Germinal center (tissue), 1 donor: ENCODE results near the gene ZNF180.
"Not testable (repeated sequence)": the region's sequence is repeated elsewhere in the genome, so short reads cannot be mapped to it uniquely, and the experiment has no call there.

ENCODE experiments used
- DNase-seq: peaks from one replicate; pipeline ENCODE4 v3.0.0; 2012; ENCODE audit warnings: mixed read lengths, low spot score

ZNF180 gene

GRCh38 chr19:44499962-44500949 is at the start of gene ZNF180:
Gene ZNF180, minus strand, starts transcription at chr19:44500522. Its CDS starts 3,188 bp downstream, at chr19:44497334.
- DNase-seq, result peak; percentile 96

GRCh38 chr19:44549507-44549906 is 49.2 kb upstream of the ZNF180 start:
- no peak for DNase-seq

- no peak for DNase-seq
Measured at GRCh38 chr19:44548736-44549135, 48.4 kb upstream of the ZNF180 start.

DNA sequence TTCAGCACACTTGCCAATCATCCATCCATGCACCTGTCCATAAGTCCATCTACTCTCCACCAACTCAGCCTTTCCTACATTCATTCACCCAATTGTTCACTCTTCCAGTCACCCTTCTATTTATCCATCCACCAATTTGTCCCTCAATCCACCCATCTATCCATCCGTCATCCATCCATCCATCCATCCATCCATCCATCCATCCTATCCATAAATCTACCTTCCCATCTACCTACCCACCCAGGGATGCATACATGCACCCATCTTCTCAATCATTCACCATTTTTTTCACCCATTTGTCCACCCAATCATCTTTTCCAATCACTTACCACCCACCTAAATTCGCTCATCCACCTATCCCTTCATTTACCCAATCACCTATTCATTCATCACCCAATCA is 43.7 kb upstream of the ZNF180 start:
- DNase-seq, result no peak

GRCh38 chr19:44542671-44543070 is 42.3 kb upstream of the ZNF180 start:
- no peak for DNase-seq

DNA sequence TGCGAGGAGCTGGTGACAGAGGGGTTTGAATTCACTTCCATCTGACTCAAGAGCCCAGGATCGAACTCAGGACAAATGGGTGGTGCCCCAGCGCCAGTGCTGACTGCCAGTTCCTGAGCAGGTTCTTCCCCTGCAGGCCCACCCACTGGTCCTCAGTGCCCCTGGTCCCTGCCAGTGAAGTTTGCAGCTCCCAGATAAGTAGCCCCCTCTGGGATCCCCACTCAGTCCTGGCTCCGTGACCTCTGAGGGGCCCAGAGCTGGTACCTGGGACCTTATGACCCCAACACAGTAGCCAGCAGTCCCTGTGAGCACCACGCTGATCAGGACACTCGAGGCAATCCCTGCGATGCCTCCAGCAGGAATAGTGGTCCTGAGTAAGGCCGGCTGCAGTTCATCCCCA is 40.4 kb upstream of the ZNF180 start:
- no peak for DNase-seq

- no peak for DNase-seq
Measured at GRCh38 chr19:44539991-44540390, 39.7 kb upstream of the ZNF180 start.

DNA sequence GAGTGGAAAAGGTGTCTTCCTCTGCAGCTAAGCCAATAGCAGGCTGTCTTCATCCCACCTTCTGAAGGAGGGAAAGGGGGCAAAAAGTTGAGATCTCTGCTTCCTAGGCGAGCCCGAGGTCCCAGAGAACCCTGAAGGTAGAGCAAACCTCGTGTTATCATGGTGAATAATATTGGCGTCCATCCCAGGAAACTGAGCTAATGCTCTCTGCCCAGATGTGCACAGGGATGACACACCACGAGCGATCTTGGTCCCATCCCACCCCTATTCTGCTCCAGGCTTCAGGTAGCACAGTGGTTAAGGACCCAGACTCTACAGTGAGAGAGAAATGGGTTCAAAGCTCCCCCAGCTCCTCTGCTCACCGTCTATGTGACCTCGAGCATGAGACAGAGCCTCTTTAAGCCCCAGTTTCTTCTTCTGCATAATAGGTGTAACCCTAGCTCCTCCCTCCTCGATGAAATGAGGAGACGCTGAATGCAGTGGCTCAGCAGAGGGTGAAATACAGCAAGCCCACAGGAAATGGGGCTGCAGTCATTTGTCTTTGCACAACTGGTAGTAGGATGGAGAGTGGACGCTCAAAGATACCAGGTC is 39.0 kb upstream of the ZNF180 start:
- no peak for DNase-seq

DNA sequence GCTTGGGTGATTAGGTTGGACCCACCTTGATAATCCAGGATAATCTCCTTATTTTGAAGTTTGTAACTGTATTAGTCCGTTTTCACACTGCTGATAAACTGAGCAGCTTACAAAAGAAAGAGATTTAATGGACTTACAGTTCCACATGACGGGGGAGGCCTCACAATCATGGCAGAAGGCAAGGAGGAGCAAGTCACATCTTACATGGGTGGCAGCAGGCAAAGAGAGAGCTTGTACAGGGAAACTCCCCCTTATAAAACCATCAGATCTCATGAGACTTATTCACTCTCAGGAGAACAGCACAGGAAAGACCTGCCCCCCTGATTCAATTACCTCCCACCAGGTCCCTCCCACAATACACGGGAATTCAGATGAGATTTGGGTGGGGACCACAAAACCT is 35.0 kb upstream of the ZNF180 start:
- not testable (repeated sequence) for DNase-seq

DNA sequence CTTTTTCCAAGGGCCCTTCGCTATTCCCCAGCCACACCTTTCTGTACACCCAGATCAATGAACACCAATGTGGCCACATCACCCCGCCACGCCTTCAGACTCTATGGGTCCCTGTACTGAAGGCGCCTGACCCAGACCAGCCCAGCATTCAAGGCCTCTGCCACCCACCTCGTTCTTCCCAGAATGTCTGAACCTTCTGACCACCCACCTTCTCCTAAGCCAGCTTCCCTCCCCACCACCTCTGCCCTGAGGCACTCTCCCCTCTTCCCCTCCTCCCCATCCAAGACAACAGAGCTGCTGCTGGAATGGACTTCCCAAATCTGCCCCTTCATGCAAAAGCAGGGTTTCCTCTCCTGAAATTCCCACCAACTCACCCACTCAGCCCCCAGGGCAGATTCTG is 32.5 kb upstream of the ZNF180 start:
- DNase-seq, result no peak

DNA sequence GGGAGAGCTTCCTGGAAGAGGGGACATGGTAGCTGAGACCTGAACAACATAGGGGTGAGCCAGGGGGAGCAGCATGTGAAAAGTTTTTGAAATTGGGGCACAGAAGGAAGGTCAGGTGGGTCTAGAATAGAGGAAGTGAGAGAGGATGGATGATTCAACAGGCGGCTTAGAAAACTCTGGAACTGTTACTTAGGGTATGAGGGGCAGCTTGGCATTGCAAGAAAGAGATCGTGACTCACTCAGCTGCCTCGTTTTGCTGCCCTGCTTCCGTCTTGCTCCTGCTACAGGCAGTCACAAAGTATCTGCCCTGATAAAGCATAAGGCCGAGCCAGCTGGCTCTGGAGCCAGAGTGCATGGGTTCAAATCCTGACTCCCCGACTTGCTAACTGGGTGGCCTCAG is 30.5 kb upstream of the ZNF180 start:
- no peak for DNase-seq

DNA sequence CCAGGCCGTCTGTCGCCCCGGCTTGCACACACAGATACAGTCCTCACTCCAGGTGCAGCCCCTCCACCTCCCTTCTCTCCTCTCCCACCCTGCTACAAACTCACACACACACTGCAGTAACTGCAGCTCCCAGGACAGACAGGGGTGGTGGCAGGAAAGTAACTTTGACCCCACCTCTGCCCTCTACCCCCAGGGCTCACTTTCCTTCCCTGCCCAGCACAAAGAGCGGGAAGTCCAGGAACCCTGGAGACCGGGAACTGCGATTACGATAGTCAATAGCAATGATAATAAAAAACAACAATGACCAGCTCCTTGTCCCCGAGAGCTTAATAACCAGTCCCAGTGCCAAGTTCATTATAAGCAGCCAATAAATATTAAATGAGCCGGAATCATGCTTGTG is 29.2 kb upstream of the ZNF180 start, which contains the start of gene CEACAM20:
TSS of gene CEACAM20 (minus strand) at position 140 of the 400 bp plus-strand sequence. CDS start 166 bp downstream, outside the sequence.
- DNase-seq, result no peak

DNA sequence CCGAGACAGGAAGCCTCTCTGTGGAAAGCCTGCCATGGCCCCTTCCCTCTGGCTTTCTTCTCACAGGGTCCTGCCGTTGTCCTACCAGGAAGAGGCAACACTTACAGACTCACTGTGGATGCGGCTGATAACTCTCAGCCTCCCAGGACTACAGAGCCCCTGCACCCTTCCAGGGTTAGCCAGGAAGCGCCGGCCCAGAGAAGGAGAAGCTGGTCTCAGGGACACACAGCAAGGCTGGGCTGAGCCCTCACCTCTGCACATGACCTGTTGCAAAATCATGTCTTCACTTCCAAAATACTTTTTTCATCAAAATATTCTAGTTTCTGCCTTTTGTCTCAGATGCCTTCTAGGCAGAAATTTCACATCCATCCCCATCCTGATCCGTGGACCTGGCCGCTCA is 27.2 kb upstream of the ZNF180 start:
- DNase-seq, result no peak

- DNase-seq, result no peak
Measured at GRCh38 chr19:44525721-44526430, 25.6 kb upstream of the ZNF180 start.

DNA sequence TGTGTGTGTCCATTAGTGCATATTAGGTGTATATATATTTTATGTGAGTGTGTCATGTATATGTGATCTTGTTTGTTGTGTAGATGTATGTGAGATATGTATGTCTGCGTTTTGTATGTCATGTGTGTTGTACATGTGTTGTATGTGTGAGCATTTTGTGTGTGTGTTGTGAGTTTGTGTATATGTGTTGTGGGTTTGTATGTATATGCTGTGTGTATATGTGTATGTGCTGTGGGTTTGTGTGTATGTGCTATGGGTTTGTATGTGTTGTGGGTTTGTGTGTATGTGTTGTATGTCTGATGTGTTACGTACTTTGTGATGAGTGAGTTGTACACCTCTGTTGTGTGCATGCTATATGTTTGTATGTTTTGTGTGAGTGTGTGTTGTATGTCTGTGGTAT is 21.0 kb upstream of the ZNF180 start:
- no peak for DNase-seq

- DNase-seq, result no peak
Measured at GRCh38 chr19:44517146-44517545, 16.8 kb upstream of the ZNF180 start.

DNA sequence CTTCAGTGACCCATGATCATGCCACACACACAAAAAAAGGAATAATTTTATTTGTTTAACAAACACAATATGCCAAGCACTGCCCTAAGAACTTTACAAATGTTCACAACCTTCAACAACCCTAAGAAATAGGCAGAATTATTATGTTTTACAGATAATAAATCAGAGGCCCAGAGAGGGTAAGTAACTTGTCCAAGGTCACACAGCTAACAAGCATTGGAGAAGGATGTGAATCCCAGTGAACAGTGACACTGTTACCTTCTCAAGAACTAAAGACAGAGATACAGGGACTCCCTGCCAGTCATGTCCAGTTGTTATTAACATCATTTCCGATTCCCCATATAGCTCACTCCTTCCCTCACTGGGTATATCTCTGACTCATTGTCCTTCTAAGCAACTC is 15.6 kb upstream of the ZNF180 start:
- DNase-seq, result no peak

DNA sequence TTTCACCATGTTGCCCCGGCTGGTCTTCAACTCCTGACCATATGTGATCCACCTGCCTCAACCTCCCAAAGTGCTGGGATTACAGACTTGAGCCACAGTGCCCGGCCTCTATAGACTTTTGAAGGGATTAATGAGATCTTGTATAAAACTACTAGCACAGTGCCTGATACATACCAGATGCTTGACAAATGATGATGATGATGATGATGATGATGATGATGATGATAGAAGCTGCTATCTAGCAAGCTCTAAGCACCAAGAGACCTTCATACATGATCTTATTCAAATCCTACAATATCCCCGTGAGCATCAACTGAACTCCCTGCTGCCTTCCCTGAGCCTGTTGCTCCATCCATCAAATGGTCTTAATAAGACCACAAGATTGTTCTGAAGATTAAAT is 14.7 kb upstream of the ZNF180 start:
- DNase-seq, result no peak

DNA sequence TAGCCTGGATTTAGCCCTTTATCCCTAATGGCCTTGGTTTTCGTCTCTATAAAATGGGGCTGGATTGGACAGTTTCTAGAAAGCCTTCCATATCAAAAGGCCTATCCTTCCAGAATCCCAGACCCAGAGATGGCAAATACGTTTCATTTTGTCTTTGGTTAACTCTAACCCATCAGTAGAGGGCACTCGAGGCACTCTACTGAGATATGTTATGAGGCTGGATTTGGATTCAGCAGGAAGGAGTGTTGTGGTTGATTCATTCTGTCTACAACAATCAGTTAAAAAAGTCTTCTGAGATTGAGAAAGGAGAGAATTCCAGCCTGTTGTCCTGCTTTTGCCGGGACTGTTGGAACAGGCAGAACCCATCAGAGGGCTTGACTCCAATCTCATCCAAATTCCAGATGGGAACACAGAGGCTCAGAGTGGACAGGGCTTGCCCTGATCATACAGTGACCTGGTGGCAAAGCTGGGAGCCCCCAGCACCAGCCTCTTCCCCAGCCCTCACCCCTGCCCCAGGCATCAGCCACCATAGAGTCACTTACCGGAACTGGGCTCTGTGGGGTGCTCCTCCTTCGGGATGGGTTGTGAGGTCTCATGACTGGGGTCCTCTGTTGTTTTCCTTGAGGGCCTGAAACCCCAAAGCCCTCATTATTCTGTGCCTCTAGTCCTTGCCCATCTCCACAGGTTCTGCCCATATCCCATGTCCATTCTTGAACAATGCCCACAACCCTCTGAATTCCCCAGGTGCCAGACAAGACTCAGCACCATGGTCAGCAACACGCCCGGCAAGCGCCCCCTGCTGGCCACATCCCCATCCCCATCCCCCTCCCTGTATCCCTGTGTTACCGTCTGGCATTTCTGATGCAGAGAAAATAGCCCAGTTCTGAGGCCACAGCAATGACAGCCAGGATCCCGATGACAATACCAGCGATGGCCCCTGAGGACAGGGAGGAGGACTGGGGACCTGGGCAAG is 12.3 kb upstream of the ZNF180 start:
- DNase-seq, result peak; percentile 56

- DNase-seq, result no peak
Measured at GRCh38 chr19:44509478-44509877, 9.2 kb upstream of the ZNF180 start.

DNA sequence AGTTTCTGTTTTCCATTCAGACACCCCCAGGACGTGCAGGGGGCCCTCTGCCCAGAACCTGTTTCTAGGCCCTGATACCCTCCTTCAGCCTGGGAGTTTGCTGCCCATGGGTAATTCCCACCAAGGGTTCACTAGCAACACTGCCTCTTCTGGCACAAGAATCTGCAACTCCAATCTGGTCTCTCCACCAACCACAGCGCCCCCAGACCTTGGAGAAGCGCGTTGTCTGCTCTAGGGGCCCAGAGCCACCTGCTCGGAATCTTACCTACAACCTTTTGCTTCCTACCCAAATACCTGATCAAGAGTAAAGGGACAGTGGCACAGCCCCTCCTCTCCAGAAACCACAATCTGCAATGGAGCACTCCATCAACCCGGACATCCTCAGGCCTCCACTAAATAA is 763 bp downstream of the ZNF180 start:
- no peak for DNase-seq
